GM12878 (cell line): Measurements from ENCODE around the gene SYTL2. TPM values are rescaled to one million over a fixed set of nuclear protein-coding genes. Genes with fewer than 3 reads are reported as not detected.

Experiments
- ATAC-seq: fragments of 200-7000 bp; cut with Tn5 transposase; 3 replicates; pipeline ENCODE4 v1.9.1; 2020; ENCODE audit warnings: mild to moderate bottlenecking, moderate library complexity
- BruUV-seq: library from RNA; stranded (reverse); fragments of 400-500 nt; replicated peaks from 2 replicates; lab custom pipeline; 2021; lab: Mats Ljungman, UMichigan
- CTCF ChIA-PET: fragments of 300-600 bp; sonication (Branson Sonifier 250); formaldehyde crosslinking; extraction: SDS; loops from one replicate; lab custom pipeline; 2021; ENCODE audit warnings: inconsistent platforms; lab: Yijun Ruan, JAX
- POLR2A ChIA-PET: fragments of 350-600 bp; formaldehyde crosslinking; extraction: SDS; loops from one replicate; lab custom pipeline; 2021; ENCODE audit warnings: inconsistent platforms; lab: Charles Lee
- RAD21 ChIA-PET: fragments of 300-600 bp; sonication (Branson Sonifier 250); formaldehyde crosslinking; loops from one replicate; lab custom pipeline; 2023; ENCODE audit warnings: antibody characterized with exemption; ENCODE audit not compliant: unreplicated experiment; lab: Charles Lee
- SMC1A ChIA-PET: fragments of 300-600 bp; sonication (Branson Sonifier 250); formaldehyde crosslinking; loops from one replicate; lab custom pipeline; 2023; ENCODE audit not compliant: unreplicated experiment, uncharacterized antibody; lab: Charles Lee
- DNase-seq: peaks from one replicate; pipeline ENCODE4 v3.0.0-alpha.2; 2011; ENCODE audit warnings: low read depth, low spot score
- FAIRE-seq: peaks from 3 replicates; lab custom pipeline; 2011; peaks lifted over from hg19 to GRCh38; lab: Jason Lieb, UNC
- H2AFZ ChIP-seq: 2 replicates; pipeline ENCODE4 v1.6.0; 2011; ENCODE audit warnings: low read depth, low read length, control low read depth; ENCODE audit not compliant: control insufficient read depth
- H3K27ac ChIP-seq: 2 replicates; pipeline ENCODE4 v1.5.1; 2011; ENCODE audit warnings: control low read depth; ENCODE audit not compliant: control insufficient read depth, insufficient read depth
- H3K27me3 ChIP-seq, 2 experiments: replicated peaks in 1 of 2; 2 replicates each; pipeline versions ENCODE4 v1.6.0 to v1.6.1; 2011; ENCODE audit warnings: low read length in 1 of 2; ENCODE audit not compliant: control insufficient read depth in 2 of 2, insufficient read depth in 2 of 2
- H3K36me3 ChIP-seq, 2 experiments: 2 replicates each; pipeline ENCODE4 v1.5.1; 2011; ENCODE audit warnings: low read length in 1 of 2; ENCODE audit not compliant: control insufficient read depth in 2 of 2, insufficient read depth in 2 of 2
- H3K4me1 ChIP-seq: 2 replicates; pipeline ENCODE4 v1.6.1; 2011; ENCODE audit warnings: mild to moderate bottlenecking, low read length, moderate library complexity, mixed read lengths; ENCODE audit not compliant: control insufficient read depth, insufficient read depth
- H3K4me2 ChIP-seq: 2 replicates; pipeline ENCODE4 v1.6.0; 2011; ENCODE audit warnings: control low read depth; ENCODE audit not compliant: control insufficient read depth, insufficient read depth
- H3K4me3 ChIP-seq: fragments of 200-600 bp; sonication (generic); 2 replicates; pipeline ENCODE4 v1.5.1; 2016
- H3K79me2 ChIP-seq: 2 replicates; pipeline ENCODE4 v1.6.0; 2011; ENCODE audit warnings: low read length; ENCODE audit not compliant: control insufficient read depth, insufficient read depth
- H3K9ac ChIP-seq: 2 replicates; pipeline ENCODE4 v1.8.0; 2011; ENCODE audit warnings: low read length, control low read depth, mixed read lengths; ENCODE audit not compliant: control insufficient read depth, insufficient read depth
- H3K9me3 ChIP-seq: replicated peaks from 3 replicates; pipeline ENCODE4 v1.5.1; 2011; ENCODE audit warnings: mild to moderate bottlenecking, low read length; ENCODE audit not compliant: control insufficient read depth, insufficient read depth
- H4K20me1 ChIP-seq: 2 replicates; pipeline ENCODE4 v1.6.0; 2011; ENCODE audit not compliant: control insufficient read depth, insufficient read depth
- ATF7 ChIP-seq: fragments of 450-650 bp; IDR thresholded peaks from 2 replicates; pipeline ENCODE4 v1.6.1; 2016; ENCODE audit warnings: low read depth, mild to moderate bottlenecking
- DPF2 ChIP-seq: fragments of 450-650 bp; IDR thresholded peaks from 2 replicates; pipeline ENCODE4 v1.6.1; 2017; ENCODE audit warnings: mild to moderate bottlenecking
- HDAC6 ChIP-seq: fragments of 200-600 bp; sonication (generic); IDR thresholded peaks from one replicate; pipeline ENCODE4 v1.8.0; 2017; ENCODE audit warnings: antibody characterized with exemption; ENCODE audit not compliant: unreplicated experiment
- IRF5 ChIP-seq: fragments of 450-650 bp; IDR thresholded peaks from 2 replicates; pipeline ENCODE4 v1.6.1; 2017; ENCODE audit warnings: borderline replicate concordance
- JUNB ChIP-seq: IDR thresholded peaks from 2 replicates; pipeline ENCODE4 v1.6.1; 2016; ENCODE audit warnings: antibody characterized with exemption, mild to moderate bottlenecking
- MAX ChIP-seq: IDR thresholded peaks from 2 replicates; pipeline ENCODE4 v1.6.1; 2012; ENCODE audit warnings: low read depth, low read length, improper control_type of control experiment
- MLLT1 ChIP-seq: fragments of 450-650 bp; IDR thresholded peaks from 2 replicates; pipeline ENCODE4 v1.6.1; 2016; ENCODE audit warnings: mild to moderate bottlenecking
- MTA3 ChIP-seq: IDR thresholded peaks from 2 replicates; pipeline ENCODE4 v1.6.1; 2012; ENCODE audit warnings: low read length, inconsistent platforms, borderline replicate concordance
- NRF1 ChIP-seq: conservative IDR thresholded peaks from 2 replicates; pipeline ENCODE4 v1.6.1; 2011; ENCODE audit warnings: mild to moderate bottlenecking, low read depth, low read length, improper control_type of control experiment
- PAX5 ChIP-seq: IDR thresholded peaks from 2 replicates; pipeline ENCODE4 v1.6.1; 2011; ENCODE audit warnings: low read depth, low read length, borderline replicate concordance
- PKNOX1 ChIP-seq: fragments of 450-650 bp; IDR thresholded peaks from 2 replicates; pipeline ENCODE4 v1.6.1; 2016; ENCODE audit warnings: mild to moderate bottlenecking
- RELA ChIP-seq: fragments of 450-650 bp; IDR thresholded peaks from 2 replicates; pipeline ENCODE4 v1.8.0; 2014; ENCODE audit warnings: borderline replicate concordance; ENCODE audit not compliant: partially characterized antibody
- RELB ChIP-seq: fragments of 450-650 bp; IDR thresholded peaks from 2 replicates; pipeline ENCODE4 v1.6.1; 2017; ENCODE audit warnings: low read depth, mild to moderate bottlenecking, moderate library complexity
- RUNX3 ChIP-seq: IDR thresholded peaks from 2 replicates; pipeline ENCODE4 v1.6.1; 2012; ENCODE audit warnings: low read length, inconsistent platforms
- SIX5 ChIP-seq: IDR thresholded peaks from 2 replicates; pipeline ENCODE4 v1.6.1; 2011; ENCODE audit warnings: mild to moderate bottlenecking, low read depth, low read length, moderate library complexity; ENCODE audit not compliant: severe bottlenecking
- SREBF2 ChIP-seq: IDR thresholded peaks from 2 replicates; pipeline ENCODE4 v1.6.1; 2012; ENCODE audit warnings: mild to moderate bottlenecking, low read length
- USF1 ChIP-seq: IDR thresholded peaks from 2 replicates; pipeline ENCODE4 v1.6.1; 2011; ENCODE audit warnings: borderline replicate concordance, low read depth, mild to moderate bottlenecking, moderate library complexity, mixed read lengths, low read length; ENCODE audit not compliant: insufficient read depth; ENCODE audit errors: extremely low read length
- WRNIP1 ChIP-seq: IDR thresholded peaks from 2 replicates; pipeline ENCODE4 v1.6.1; 2011; ENCODE audit warnings: low read depth, low read length, improper control_type of control experiment, borderline replicate concordance
- WGBS: methylation state at CpG from one replicate; pipeline ENCODE4 v1.1.6; 2016; ENCODE audit warnings: low lambda C conversion rate; ENCODE audit not compliant: insufficient replicate concordance, insufficient coverage; ENCODE audit errors: missing lambda C conversion rate; 5-methylcytosine and 5-hydroxymethylcytosine counted together
- in situ Hi-C: fragments of 300-500 bp; cut with MboI; formaldehyde crosslinking; loops from 9 replicates; pipeline ENCODE4 v1.14.3; 2018; ENCODE audit warnings: mixed read lengths
- intact Hi-C: fragments of 100-400 bp; cut with micrococcal nuclease; formaldehyde crosslinking; loops from one replicate; pipeline ENCODE4 v1.14.2; 2022; ENCODE audit not compliant: unreplicated experiment
- polyA plus RNA-seq, 11 experiments: library from polyadenylated mRNA; depleted of rRNA in 4 of 11; unstranded in 6 of 11; stranded (reverse) in 5 of 11; fragments of >200 nt; fragmentation: Nextera tagmentation in 4 of 11; fragmentation: Illumina TruSeq in 1 of 11; extraction: Ambion mirVana in 4 of 11; extraction: Trizol in 1 of 11; gene quantifications; 1 replicate in 1 of 11; 2 replicates in 10 of 11; pipeline versions ENCODE4 v1.2.1 to v1.2.3, GENCODE V29; 2011 to 2016; ENCODE audit warnings: inconsistent platforms in 2 of 11, missing spikeins in 2 of 11, low read depth in 1 of 11
- total RNA-seq, 4 experiments: library from RNA; depleted of rRNA in 3 of 4; stranded (reverse); fragments of >200 nt in 3 of 4; fragmentation: Illumina TruSeq in 1 of 4; extraction: Trizol in 1 of 4; gene quantifications; 2 replicates each; pipeline versions ENCODE4 v1.2.1 to v1.2.3, GENCODE V29; 2013 to 2021

SYTL2 gene
- total and polyA plus RNA-seq, 10 of the 15 experiments (the other 5 are each of a cell fraction or from before 2014, with no cell fraction given): 0.02 to 1.4 (median 0.31) TPM; not detected in 2

GRCh38 chr11:85721191-85721590 lies 89.8 kb downstream of the SYTL2 start:
- BruUV-seq: no TSS peak
- H3K27me3 ChIP-seq: no peaks in the 10 kb centered on the region; a peak in 1 of 4 replicates
- ChIA-PET SMC1A (no interaction called here), CTCF (no interaction called here), RAD21 (no interaction called here), POLR2A (no interaction called here)
- intact Hi-C loops (no loop called here), in situ Hi-C loops (no loop called here)
- DNase-seq (no peak), FAIRE-seq (no peak), ATAC-seq (no peak)
- no peak overlapping the region for H3K4me3 ChIP-seq
- H4K20me1 ChIP-seq: no peaks in the 10 kb centered on the region
- H3K27ac ChIP-seq: no peak overlapping the region
- H3K36me3 ChIP-seq: no peaks in the 10 kb centered on the region
- H3K4me1 ChIP-seq: no peaks in the 10 kb centered on the region
- no peaks in the 10 kb centered on the region for H3K79me2 ChIP-seq
- no peak overlapping the region for H3K4me2 ChIP-seq
- 56% methylated on average over 3 of the region's 3 CpGs for WGBS
- H3K9me3 ChIP-seq: no peaks in the 10 kb centered on the region
- H2AFZ ChIP-seq: no peak overlapping the region
- no peak overlapping the region for H3K9ac ChIP-seq
- TF ChIP-seq RELA: no peak
- TF ChIP-seq RELB: no peak
- TF ChIP-seq RUNX3: no peak
- TF ChIP-seq ATF7: no peak
- TF ChIP-seq SREBF2: no peak
- TF ChIP-seq USF1: no peak
- no peak for TF ChIP-seq WRNIP1
- TF ChIP-seq HDAC6: no peak
- no peak for TF ChIP-seq MLLT1
- no peak for TF ChIP-seq NRF1
- TF ChIP-seq JUNB: no peak
- TF ChIP-seq PAX5: no peak
- TF ChIP-seq DPF2: no peak
- TF ChIP-seq PKNOX1: no peak
- no peak for TF ChIP-seq IRF5
- no peak for TF ChIP-seq SIX5
- no peak for TF ChIP-seq MAX
- TF ChIP-seq MTA3: no peak
